Measurements from ENCODE around the gene MGLL.

GRCh38 chr3:127697551-127698240, 124.6 kb downstream of the MGLL start:
- TF ChIP-seq CTCF (IDR thresholded peaks at IDR 0.05) (no peak), ZFX (IDR thresholded peaks at IDR 0.05; ENCODE audit: borderline replicate concordance) (no peak)

Data from 22Rv1 (cell line).